Measurements from ENCODE around the gene RBM25. TPM values are rescaled to one million over a fixed set of nuclear protein-coding genes. Genes with fewer than 3 reads are reported as not detected.
"Not testable (repeated sequence)": the region's sequence is repeated elsewhere in the genome, so short reads cannot be mapped to it uniquely, and the experiment has no call there.

RBM25 gene
- total RNA-seq = 22.1 and 47.2 TPM in 2 replicates

- peak; percentile 99 for DNase-seq (ENCODE audit: low read depth)
These were observed at the start of gene RBM25 for GRCh38 chr14:73058224-73058921. Gene RBM25, plus strand, starts transcription at chr14:73058534. Its CDS starts 13,108 bp downstream, at chr14:73071642.

- DNase-seq (ENCODE audit: low read depth) = not testable (repeated sequence)
These were observed 47.1 kb upstream of the RBM25 start for GRCh38 chr14:73011189-73011588.

DNA sequence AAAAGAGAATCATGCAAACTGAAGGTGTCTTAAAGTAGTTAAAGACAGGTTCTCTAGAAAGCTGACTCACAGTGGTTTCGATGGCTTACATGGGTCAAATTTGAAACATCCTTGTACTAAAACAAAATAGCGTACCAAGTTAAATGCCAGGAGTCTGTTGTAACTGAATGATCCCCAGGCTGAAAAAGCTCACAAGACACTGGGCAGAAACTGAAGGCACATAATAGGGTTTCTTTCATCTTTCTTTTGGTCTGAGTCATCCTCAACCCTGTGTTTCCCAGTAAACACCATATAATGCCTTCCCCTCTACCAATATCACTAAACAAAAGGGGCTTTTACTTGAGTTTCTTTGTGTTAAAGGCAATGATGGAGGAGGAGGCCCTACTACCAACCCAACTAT, 44.2 kb upstream of the RBM25 start:
- peak; percentile 74 for DNase-seq (ENCODE audit: low read depth)

- DNase-seq (ENCODE audit: low read depth) = not testable (repeated sequence)
These were observed 42.8 kb upstream of the RBM25 start for GRCh38 chr14:73015552-73015951.

- DNase-seq (ENCODE audit: low read depth) = peak; percentile 24
These were observed 42.3 kb upstream of the RBM25 start for GRCh38 chr14:73016011-73016410.

- DNase-seq (ENCODE audit: low read depth) = no peak
These were observed 36.3 kb upstream of the RBM25 start for GRCh38 chr14:73022051-73022450.

- no peak for DNase-seq (ENCODE audit: low read depth)
These were observed 32.8 kb upstream of the RBM25 start for GRCh38 chr14:73025544-73025943.

DNA sequence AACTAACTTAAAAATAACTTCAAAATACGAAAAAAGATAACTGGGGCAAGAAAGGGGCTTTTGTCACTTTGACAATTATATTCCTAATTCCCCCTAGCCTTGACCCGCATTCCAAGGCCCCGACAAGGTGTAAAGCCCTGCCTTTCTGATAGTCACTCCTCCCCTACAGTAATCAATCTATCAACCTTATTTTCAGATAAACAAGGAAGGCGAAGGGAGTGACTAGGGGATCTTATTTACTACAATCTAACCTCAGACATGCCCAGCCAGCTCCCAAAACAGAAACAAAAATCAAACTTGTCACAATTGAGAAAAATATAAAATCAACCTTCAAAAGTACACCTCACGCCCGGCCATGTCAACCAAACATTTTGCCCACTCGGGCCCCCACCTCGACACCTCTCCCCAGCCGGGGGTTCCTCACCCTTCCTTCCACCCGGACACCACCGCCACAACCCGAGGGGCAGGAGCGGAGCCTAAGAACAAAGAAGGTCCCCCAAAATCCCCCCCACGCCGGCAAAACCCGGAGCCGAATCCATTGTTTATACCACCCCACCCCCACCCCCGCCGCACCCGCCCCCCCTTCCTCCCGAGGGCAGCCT, 32.0 kb upstream of the RBM25 start:
- no peak for DNase-seq (ENCODE audit: low read depth)

- peak; percentile 98 for DNase-seq (ENCODE audit: low read depth)
These were observed 31.3 kb upstream of the RBM25 start, which contains the start of gene ZFYVE1 for GRCh38 chr14:73026845-73027542. Gene ZFYVE1, minus strand, starts transcription at chr14:73027106. Its CDS starts 2,598 bp downstream, at chr14:73024508.

DNA sequence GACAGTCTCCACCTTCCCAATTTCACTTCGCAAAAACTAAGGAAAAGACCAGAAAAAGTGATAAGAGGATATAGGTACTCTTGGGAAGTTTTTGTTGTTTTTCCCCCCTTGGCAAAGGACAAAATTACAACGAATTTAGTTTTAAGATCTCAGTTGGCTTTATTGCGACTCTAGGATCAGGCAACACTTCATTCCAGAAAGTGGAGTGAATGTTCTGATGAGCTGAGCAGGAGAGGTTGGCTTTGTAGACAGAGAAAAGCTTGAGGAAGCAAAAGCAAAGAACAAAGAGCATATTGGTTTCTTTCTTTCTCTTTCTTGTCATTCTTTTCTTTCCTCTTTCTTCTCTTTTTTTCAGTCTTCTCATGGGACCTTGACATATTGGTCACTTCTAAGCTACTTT, 30.8 kb upstream of the RBM25 start:
- no peak for DNase-seq (ENCODE audit: low read depth)

GRCh38 chr14:73027984-73028383, 30.4 kb upstream of the RBM25 start:
- no peak for DNase-seq (ENCODE audit: low read depth)

- DNase-seq (ENCODE audit: low read depth) = peak; percentile 67
These were observed 21.5 kb upstream of the RBM25 start for GRCh38 chr14:73036706-73037450.

DNA sequence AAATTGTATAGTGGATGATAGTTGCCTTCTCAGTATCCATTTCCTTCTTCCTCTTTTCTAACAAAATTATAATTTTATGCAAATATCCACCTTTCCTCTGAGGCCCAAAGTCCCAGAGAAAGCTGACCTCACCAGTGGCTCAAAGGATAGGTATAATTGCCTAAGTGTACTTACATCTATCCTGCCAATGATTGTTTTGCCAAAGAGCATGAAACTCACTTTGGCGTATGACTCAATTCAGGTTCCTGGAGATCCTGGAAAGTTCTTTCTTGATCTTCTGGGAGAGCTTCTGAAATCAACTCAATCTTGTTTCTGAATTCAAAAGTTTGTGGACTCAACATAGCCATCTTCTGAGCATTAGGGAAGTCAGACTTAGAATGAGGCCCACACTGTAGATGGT, 10.5 kb upstream of the RBM25 start:
- no peak for DNase-seq (ENCODE audit: low read depth)

DNA sequence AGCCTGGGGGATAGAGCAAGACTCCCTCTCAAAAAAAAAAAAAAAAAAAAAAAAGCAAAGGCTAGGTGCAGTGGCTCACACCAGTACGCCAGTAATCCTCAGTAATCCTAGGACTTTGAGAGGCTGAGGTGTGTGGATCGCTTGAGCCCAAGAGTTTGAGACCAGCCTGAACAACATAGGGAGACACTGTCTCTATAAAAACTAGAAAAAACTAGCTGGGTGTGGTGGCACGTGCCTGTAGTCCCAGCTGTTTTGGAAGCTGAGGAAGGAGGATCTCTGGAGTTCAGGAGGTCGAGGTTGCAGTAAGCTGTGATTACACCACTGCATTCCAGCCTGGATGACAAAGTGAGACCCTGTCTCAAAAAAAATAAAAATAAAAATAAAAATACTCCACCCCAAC, 8.9 kb upstream of the RBM25 start:
- DNase-seq (ENCODE audit: low read depth) = no peak

DNA sequence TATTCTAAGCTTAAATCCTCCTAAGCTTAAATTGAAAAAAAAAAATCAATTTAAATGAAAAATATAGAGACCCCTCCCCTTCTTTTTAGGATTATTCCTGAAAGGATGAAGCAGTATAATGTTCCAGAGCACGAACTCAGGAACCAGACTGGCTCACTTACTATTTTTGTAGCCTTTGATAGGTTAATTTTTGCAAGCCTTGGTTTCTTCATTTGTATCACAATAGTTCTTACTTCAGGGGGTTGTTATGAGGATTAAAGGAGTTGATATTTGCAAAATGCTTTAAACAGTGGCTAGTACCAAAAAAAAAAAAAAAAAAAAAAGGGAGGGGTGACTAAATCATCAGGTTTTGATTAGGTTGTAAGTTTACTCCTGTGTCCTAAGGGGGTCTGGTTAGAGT, 3.1 kb upstream of the RBM25 start:
- no peak for DNase-seq (ENCODE audit: low read depth)

GRCh38 chr14:73057944-73058223, 450 bp upstream of the RBM25 start:
- no peak for DNase-seq (ENCODE audit: low read depth)

DNA sequence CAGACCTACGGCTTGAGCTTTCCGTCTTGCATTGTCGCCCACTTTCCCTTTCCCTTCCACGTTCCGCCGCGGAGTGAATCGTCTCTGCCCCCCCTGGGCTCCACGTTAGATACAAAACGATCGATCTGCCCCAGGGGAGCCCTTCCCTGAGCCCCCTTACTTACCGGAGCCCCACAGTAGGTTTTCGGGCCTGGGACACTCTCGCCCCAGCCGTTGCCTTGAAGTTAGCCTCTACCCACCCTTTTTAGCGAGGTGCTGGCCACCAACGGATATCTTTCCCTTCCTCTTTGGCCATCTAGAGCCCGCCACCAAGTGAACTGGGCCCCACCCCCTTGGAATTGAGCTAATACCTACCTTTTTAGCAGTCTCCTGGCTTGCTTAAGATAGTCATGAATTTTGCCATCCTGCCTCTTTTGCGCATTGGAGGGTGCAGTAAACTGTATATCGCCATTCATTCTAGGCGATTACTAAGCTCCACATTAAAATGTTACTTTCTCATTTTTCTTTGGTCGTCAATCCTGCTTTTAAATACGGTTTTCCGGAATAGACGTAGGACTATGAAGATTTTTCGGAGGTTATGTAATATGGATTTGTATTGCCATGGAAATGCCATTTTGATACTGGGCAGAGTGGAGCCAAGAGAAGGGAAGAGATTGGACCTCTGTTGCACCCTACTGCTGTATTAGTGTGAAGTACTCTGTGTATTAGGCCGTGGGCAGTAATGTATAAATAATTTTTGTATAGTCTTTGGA, 764 bp downstream of the RBM25 start:
- DNase-seq (ENCODE audit: low read depth) = peak; percentile 28

DNA sequence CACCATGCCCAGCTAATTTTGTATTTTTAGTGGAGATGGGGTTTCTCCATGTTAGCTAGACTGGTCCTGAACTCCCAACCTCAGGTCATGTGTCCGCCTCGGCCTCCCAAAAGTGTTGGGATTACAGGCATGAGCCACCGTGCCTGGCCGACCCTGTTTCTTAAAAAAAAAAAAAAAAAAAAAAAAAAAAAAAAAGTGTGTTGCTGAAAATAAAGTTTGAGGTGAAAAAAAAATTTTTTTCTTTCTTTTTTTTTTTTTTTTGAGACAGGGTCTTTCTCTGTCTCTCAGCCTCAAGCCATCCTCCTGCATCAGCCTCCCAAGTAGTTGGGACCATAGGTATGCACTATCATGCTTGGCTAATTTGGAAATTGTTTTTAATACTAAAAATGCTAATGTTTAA, 11.3 kb downstream of the RBM25 start:
- DNase-seq (ENCODE audit: low read depth) = no peak

DNA sequence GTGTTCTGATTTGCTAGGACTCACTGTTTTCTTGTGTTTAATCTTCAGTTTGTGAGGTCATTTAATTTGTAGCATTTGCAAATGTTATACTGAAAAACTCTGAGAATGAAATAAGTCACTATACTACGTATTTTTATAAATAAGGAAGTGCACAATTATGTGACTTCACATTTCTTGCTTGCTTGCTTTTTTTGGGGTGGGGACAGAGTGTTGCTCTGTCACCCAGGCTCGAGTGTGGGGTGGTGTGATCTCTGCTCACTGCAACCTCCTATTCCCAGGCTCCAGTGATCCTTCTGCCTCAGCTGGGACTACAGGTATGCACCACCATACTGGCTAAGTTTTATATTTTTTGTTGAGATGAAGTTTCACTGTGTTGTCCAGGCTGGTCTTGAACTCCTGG, 32.7 kb downstream of the RBM25 start:
- DNase-seq (ENCODE audit: low read depth) = no peak

GRCh38 chr14:73097421-73097820, 39.1 kb downstream of the RBM25 start:
- DNase-seq (ENCODE audit: low read depth) = no peak

DNA sequence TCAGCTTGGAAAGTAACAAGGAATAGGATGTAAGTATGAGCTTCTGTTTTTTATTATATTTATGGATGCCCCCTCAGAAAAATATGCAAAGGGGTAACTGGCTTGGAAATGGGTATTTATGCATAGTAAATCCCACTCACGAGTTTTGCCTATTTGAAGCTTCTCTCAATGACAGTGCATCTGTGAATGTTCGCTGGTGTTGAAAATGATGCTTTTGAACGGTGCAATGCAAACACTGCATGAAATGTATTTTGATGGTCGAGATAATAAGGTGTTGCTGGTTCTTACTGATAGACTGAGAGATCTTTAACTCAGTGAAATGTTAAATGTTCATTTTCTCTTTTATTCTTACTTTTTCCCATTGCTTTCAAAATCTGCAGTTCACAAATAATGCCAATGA, 42.0 kb downstream of the RBM25 start:
- no peak for DNase-seq (ENCODE audit: low read depth)
